Left ventricle myocardium superior (tissue), 1 donor: Measurements from ENCODE around the gene MMP13. TPM values are rescaled to one million over a fixed set of nuclear protein-coding genes. Genes with fewer than 3 reads are reported as not detected.
"Not testable (repeated sequence)": the region's sequence is repeated elsewhere in the genome, so short reads cannot be mapped to it uniquely, and the experiment has no call there.

ENCODE experiments used
- ATAC-seq: fragments of 200-7000 bp; cut with Tn5 transposase; one replicate; pipeline ENCODE4 v1.9.1; 2020; ENCODE audit warnings: mild to moderate bottlenecking, moderate library complexity
- DNase-seq: peaks from one replicate; pipeline ENCODE4 v3.0.0-alpha.2; 2020
- intact Hi-C: fragments of 100-400 bp; cut with micrococcal nuclease; formaldehyde crosslinking; loops from one replicate; pipeline ENCODE4 v1.11.0; 2022
- total RNA-seq: library from RNA; stranded (reverse); fragmentation: NEBNext Ultra II Directional; extraction: Animal tissue kit (Norgen Biotek cat#: 25700); gene quantifications from one replicate; pipeline ENCODE4 v1.2.1, GENCODE V29; 2021
- donor health status: DM: no; HTN: yes; CAD: no; lungs with severe emphysema.

The MMP13 gene
- total RNA-seq, 1 donor from 2014 or later = not detected

- intact Hi-C loops = no loop called here
- no peak for ATAC-seq
- no peak for DNase-seq
Observed at GRCh38 chr11:102914238-102915043, 41.1 kb downstream of the MMP13 start.

DNA sequence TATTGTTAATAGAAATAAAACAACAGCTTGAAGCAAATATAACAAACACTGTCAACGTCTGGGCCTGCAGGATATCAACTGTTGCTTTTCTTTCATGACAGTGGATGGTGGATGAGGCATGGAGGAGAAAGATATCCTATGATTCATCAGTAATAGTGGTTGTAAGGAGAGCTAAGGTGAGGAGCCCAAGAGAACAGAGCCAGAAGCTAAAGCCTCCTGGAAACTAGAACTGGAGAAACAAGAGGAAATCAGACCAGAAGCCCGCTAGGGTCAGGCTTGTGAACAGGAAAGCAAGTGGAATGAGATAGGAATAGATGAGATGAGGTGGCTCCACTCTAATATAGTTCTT is 43.1 kb downstream of the MMP13 start:
- ATAC-seq = no peak
- intact Hi-C loops = no loop called here
- DNase-seq = no peak

GRCh38 chr11:102911758-102912481 is 43.6 kb downstream of the MMP13 start:
- intact Hi-C loops = no loop called here
- ATAC-seq = no peak

DNA sequence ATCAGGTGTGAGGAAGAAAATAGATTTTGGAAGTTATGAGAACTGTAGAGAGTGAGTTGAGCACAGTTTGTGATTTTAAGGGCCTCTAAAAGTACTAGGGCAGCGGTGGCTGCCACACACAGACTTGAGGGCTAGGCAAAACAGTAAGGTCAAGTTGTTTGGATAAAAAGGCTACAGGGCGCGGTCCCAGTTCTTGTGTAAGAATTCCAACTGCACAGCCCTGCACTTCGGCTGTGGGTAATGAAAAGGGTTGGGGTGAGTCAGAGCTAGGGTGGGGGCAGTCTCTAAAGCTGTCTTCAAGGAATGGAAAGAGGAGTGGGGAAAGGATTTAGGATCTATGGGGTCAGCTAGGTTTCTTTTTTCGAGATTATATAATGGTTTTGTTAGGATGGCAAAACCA is 49.7 kb downstream of the MMP13 start:
- DNase-seq, intact Hi-C loops, ATAC-seq: not testable (repeated sequence)

More at GRCh38 chr11:102911758-102912481, 43.6 kb downstream of the MMP13 start:
- DNase-seq = no peak

DNA sequence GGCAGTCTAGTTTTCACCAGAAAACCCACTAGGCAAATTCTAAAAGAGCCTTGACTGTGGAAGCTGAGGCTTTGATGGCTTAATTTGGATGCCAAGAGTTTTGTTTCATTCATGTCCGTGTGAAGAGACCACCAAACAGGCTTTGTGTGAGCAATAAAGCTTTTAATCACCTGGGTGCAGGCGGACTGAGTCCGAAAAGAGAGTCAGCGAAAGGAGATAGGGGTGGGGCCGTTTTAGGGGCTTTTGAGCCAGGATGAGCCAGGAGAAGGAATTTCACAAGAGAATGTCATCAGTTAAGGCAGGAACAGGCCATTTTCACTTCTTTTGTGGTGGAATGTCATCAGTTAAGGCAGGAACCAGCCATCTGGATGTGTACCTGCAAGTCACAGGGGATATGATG is 51.6 kb downstream of the MMP13 start:
- ATAC-seq, intact Hi-C loops, DNase-seq: not testable (repeated sequence)

DNA sequence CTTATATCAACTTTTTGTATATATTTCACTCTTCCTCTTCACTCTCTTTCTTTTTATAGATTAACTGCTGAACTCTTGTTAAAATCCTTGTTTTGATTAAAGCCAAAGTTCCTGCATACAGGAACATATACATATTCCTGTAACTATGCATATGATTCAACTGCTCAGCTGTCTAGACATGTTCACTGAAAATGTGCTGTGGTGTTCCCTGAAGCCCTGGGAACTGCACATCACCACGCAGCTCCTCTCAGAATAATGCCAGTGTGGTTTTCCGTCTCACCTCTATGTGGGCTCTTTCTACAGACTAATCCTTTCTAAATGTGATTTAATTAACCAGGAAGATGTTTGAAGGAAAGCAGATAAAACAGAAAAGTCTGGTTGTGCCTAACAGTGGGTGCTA is 55.2 kb downstream of the MMP13 start:
- ATAC-seq = no peak
- intact Hi-C loops = no loop called here

More for the DNA sequence above, 55.2 kb downstream of the MMP13 start:
- no peak for DNase-seq

Other genes starting within 250 kb of the MMP13 start
- gene MMP27, start 250.0 kb downstream of the MMP13 start, total RNA-seq = not detected
- not detected for gene MMP8, start 230.8 kb downstream of the MMP13 start, total RNA-seq
- not detected for gene MMP10, start 175.1 kb downstream of the MMP13 start, total RNA-seq
- not detected for gene MMP1, start 157.6 kb downstream of the MMP13 start, total RNA-seq
- not detected for gene MMP3, start 112.1 kb downstream of the MMP13 start, total RNA-seq
- not detected for gene MMP12, start 80.8 kb downstream of the MMP13 start, total RNA-seq
- gene DCUN1D5, start 136.4 kb upstream of the MMP13 start, total RNA-seq = 29.0 TPM
- 3.2 TPM for gene DYNC2H1, start 153.7 kb upstream of the MMP13 start, total RNA-seq